ENCODE measurements around the gene GPR180. TPM values are rescaled to one million over a fixed set of nuclear protein-coding genes. Genes with fewer than 3 reads are reported as not detected.

The GPR180 gene
- total RNA-seq, 4 donors from 2014 or later, result 2.6 to 5.3 (median 3.6) TPM

- intact Hi-C loops (cut with DNase I), result no loop called here
- H3K4me1 ChIP-seq, result peaks cover 0 to 6% (median 0%) of the 10 kb centered on the region in 3 donors
- TF ChIP-seq POLR2A (IDR thresholded peaks at IDR 0.05) (no peak), CTCF (IDR thresholded peaks at IDR 0.05) (no peak)
Measured at GRCh38 chr13:94673851-94674250, 72.2 kb downstream of the GPR180 start.

GRCh38 chr13:94674609-94675348 is 73.1 kb downstream of the GPR180 start:
- Histone ChIP-seq H3K36me3 (no peaks in the 10 kb centered on the region), H3K27me3 (peaks cover 0 to 15% (median 0%) of the 10 kb centered on the region in 4 donors), H3K4me1 (peaks cover 0 to 16% (median 0%) of the 10 kb centered on the region in 3 donors), H3K4me3 (no peak overlapping the region), H3K9me3 (no peaks in the 10 kb centered on the region), H3K27ac (no peak overlapping the region)
- intact Hi-C loops (cut with DNase I), result no loop called here
- 25 to 26% methylated on average over 5 of the region's 5 CpGs for WGBS, 2 donors
- no peak for DNase-seq
- TF ChIP-seq CTCF (IDR thresholded peaks at IDR 0.05) (peak in 5 of 6 experiments; percentile 52 to 75 (median 58)), POLR2A (IDR thresholded peaks at IDR 0.05) (no peak)

More at GRCh38 chr13:94673851-94674250, 72.2 kb downstream of the GPR180 start:
- Histone ChIP-seq H3K27ac (no peak overlapping the region), H3K36me3 (no peaks in the 10 kb centered on the region), H3K27me3 (peaks cover 0 to 15% (median 0%) of the 10 kb centered on the region in 4 donors), H3K9me3 (no peaks in the 10 kb centered on the region), H3K4me3 (no peak overlapping the region)
- 54 to 58% methylated on average over 5 of the region's 5 CpGs for WGBS, 2 donors
- no peak for DNase-seq

GRCh38 chr13:94677799-94678198 is 76.1 kb downstream of the GPR180 start:
- TF ChIP-seq POLR2A (IDR thresholded peaks at IDR 0.05) (no peak), CTCF (IDR thresholded peaks at IDR 0.05) (no peak)
- intact Hi-C loops (cut with DNase I), result no loop called here
- H3K4me3 ChIP-seq, result no peak overlapping the region
- 69 to 93% methylated on average over 2 of the region's 2 CpGs for WGBS, 2 donors
- DNase-seq, result no peak
- H3K27me3 ChIP-seq, result peaks cover 0 to 13% (median 0%) of the 10 kb centered on the region in 4 donors
- no peaks in the 10 kb centered on the region for H3K36me3 ChIP-seq
- peaks cover 0 to 44% (median 0%) of the 10 kb centered on the region in 3 donors for H3K4me1 ChIP-seq
- H3K9me3 ChIP-seq, result no peaks in the 10 kb centered on the region
- H3K27ac ChIP-seq, result no peak overlapping the region

GRCh38 chr13:94678845-94679244 is 77.2 kb downstream of the GPR180 start:
- no peak for TF ChIP-seq CTCF (IDR thresholded peaks at IDR 0.05)
- TF ChIP-seq POLR2A (IDR thresholded peaks at IDR 0.05), result no peak
- H3K9me3 ChIP-seq, result no peaks in the 10 kb centered on the region
- intact Hi-C loops (cut with DNase I), result no loop called here
- no peak overlapping the region for H3K4me3 ChIP-seq
- 64 to 80% methylated on average over 2 of the region's 2 CpGs for WGBS, 2 donors
- DNase-seq, result no peak
- H3K27me3 ChIP-seq, result peaks cover 0 to 13% (median 0%) of the 10 kb centered on the region in 4 donors
- peaks cover 0 to 55% (median 0%) of the 10 kb centered on the region in 3 donors for H3K4me1 ChIP-seq
- no peaks in the 10 kb centered on the region for H3K36me3 ChIP-seq
- peak overlapping the region; percentile 14 to 77 (median 71) for H3K27ac ChIP-seq

GRCh38 chr13:94679614-94680013 is 78.0 kb downstream of the GPR180 start:
- Histone ChIP-seq H3K4me1 (peaks cover 0 to 56% (median 0%) of the 10 kb centered on the region in 3 donors), H3K4me3 (no peak overlapping the region), H3K9me3 (no peaks in the 10 kb centered on the region), H3K27me3 (peaks cover 0 to 13% (median 0%) of the 10 kb centered on the region in 4 donors), H3K36me3 (no peaks in the 10 kb centered on the region), H3K27ac (peak overlapping the region; percentile 14 to 77 (median 71))
- intact Hi-C loops (cut with DNase I), result no loop called here
- WGBS, 2 donors, result 46 to 76% methylated on average over 6 of the region's 6 CpGs
- no peak for DNase-seq
- TF ChIP-seq CTCF (IDR thresholded peaks at IDR 0.05) (no peak), POLR2A (IDR thresholded peaks at IDR 0.05) (no peak)
